ELR (cell line): Measurements from ENCODE around the gene NPEPL1.
A peak's percentile ranks its signal among the peaks of the same experiment; 100 is the strongest.

ENCODE experiments used
- DNase-seq: peaks from one replicate; pipeline ENCODE4 v3.0.0-alpha.2; 2015; ENCODE audit warnings: low read depth

The NPEPL1 gene

DNA sequence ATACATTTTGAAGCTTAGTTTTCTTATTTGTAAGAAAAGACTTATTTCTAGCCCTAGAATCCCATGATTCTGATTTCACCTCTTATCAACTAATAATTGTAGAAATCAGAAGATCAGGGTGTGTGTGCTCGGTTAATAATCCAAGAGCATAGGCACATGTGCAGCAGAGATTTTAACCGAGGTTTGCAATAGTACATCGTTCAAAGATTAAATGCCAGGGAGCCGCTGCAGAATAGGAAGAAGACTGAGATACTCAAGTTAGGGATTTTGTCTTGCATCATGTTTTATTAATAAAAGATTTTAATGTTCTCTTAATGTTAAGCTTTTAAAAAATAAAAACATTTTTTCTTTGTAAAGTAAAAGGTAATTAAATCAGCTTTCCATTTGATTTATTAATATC lies 34.6 kb upstream of the NPEPL1 start:
- no peak for DNase-seq

DNA sequence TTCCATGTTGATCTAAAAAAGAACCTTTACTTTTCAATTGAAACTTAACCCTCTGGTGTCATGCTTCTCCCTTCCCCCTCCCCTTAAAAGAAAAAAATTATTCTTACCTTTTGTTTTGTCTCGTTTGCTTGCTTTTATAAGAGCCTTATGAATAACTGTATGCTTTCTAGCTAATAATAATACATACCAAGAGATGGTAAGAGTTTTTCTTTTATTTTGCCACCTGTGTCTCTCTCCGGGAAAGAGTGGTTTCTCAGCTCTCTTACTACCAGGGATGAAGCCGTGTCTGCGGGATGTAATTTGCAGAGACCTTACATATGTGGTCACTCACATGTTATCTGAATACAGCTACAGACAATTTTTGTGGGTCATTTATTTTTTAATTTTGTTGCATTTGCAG lies 33.8 kb upstream of the NPEPL1 start:
- DNase-seq: no peak

DNA sequence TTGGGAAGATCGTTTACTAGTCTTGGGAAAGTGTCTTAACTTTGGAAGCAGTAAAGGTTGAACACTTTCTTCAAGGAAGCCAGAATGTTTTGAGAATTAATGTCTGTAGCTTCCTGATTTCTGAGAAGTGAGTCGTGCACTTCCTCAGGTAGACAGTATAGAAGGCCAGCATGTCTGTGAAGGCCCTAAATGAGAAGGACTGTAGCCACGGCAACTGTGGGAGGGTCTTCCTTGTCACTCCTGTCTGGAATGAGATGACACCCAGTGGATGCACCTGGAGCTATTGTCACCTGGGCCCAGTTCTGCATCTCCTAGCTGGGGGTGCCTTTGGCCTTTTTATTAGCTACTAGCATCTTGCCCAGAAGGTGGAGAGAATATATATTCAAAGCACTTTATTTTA lies 32.8 kb upstream of the NPEPL1 start:
- peak; percentile 24 for DNase-seq

DNA sequence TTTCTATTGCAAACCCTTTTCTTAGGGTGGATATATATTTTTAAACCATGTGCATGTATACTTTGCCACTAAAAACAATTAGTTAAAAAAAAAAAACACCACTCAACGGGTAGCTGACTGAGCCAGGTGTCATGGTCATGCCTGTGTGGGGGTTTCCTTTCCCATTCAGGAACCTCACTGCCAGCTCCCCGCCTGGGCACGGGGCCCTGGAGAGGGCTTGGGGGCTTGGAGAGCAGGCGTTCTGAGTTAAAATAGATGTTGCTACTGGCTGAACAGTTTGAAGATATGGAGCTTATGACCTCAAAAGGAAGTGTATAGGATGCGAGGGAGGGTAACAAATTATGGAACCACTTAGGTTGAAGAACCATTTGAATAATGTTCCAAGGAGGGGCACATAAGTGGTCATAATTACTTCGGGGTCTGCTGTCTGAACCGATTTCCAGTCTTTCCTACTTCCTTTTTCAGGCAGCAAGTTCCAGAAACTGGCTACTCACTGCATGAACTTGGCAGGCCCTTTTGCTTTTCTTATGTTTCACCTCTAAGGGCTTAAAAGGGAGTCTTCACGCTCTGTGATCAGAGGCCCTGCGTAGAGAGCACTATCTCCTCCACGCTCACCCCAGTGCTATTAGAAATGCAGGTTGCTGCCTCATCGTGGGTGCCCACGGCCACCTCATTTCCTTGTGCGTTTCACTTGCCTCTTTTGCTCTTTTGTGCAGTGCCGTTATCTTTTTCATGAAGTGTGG lies 31.6 kb upstream of the NPEPL1 start:
- DNase-seq: no peak

DNA sequence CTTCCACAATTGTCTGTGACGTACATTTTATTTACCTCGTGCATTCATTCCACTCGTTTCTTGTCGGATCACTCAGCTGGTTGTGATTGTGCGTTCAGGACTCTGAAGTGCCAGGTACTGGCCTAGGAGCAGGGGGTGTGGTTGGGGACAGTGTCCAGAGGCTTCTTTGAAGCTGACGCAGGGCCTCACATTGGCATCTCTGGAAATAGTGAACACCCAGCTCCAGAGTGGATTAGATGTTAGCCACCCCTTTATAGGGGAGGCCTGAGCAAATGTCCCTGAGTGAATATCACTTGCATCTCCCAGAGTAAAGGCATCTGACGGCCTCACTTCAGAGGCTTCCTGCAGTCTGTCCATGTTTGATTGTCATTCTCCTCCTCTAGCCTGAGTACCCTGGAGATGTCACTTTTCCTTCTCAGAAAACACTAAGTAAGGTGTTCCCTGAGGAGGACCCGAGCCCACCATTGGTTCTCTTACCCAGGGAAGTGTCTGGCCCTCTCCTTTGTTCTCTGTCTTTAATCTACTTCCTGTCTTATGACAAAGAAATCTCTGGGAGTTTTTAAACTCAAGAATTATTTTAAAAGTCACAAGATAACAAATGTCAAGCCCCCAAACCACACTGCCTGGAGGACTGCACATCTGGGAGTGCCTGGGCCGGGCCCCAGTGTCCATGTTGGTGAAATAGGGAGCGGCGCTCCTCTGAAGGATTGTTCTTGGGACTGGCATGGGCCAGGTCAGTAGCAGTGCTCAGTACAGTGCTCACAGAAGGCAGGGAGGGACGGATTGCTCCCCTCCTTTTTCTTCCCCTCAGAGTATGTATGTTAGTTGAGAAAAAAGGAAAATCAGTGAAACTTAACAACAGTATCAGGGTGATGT lies 30.8 kb upstream of the NPEPL1 start:
- no peak for DNase-seq

DNA sequence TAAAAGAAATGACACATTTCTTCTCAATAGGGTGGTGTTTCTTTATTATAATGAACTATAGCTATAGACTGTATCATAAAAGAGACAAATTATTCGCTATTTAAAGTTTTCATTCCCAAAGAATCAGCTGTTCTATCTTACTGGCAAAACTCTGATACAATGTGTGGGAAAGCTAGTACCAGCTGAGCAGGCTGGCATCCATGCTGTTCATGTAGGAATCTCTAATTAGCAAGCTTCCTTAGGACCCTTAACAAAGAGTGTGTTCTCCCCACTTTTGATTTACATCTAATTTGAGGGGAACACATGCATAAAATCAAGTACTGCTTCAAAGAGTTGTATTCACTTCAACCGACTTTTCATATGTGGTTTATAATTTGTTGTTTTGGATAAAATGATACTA lies 28.3 kb upstream of the NPEPL1 start:
- DNase-seq: no peak

DNA sequence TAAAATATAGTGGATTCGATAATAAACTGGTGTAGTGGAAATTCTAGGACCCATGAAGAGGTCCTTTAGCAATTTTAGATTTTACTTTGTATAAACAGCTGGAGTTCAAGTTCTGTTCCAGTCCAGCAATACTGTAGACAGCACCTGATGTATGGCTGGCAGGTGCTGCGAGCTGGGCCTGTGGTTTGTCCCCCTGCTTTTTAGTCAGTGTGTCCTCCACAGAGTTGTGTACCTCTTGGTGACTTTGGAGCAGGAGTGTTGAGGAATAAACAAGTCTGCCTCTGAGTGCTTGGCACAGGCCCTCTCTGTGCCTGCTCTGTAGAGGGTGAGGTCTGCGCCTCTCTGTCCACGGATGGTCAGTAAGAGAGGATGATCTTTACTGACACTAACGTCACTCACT lies 27.7 kb upstream of the NPEPL1 start:
- DNase-seq: no peak

DNA sequence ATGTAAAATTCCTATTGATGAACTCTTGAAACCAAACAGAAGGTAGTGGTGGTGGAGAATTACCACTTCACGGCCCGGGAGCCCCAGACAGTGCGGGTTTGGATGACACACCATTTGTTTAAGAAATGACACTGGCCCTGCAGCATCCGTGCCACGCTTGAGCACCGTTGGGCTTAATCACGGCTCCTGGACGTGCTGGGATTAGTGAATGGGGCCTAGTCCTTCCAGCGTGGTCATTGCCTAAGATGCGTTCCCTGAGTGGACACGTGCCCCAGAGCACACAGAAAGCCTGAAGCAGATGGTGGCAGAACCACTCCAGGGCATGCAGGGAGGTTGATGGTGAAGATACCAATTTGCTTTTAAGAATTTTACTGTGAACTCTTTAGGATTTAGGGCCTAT lies 27.0 kb upstream of the NPEPL1 start:
- DNase-seq: no peak

DNA sequence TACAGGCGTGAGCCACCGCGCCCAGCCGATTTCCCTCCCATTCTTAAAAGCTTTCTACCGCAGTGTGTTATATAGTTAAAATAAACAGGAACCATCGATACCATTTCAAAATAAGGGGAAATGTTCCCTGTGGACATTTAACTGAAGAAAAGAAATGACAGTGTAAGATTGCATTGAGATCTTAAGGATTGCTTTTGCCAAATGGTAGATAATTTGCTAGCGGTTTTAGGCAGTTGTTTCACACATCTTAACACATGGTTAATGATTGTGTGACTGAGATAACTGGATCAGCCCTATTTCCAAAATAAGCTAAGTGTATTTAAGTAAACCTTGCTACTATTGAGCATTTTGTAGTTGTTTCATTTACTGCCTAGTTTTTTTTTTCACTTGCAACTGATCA lies 25.9 kb upstream of the NPEPL1 start:
- DNase-seq: no peak

DNA sequence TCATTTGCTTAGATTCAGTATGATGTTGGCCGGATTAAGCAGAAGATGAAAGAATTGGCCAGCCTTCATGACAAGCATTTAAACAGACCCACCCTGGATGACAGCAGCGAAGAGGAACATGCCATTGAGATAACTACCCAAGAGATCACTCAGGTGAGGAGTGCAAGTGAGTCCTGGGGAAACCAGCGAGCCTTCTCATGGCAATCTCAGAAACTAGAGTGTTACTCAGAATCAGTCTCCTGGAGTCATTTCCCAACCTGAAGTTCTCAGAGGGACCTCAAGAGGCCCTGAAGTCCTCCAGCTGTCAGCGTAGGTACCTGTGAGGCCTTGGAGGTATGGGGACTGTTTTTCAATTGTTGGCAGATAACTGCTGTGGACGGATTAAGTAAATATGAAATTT lies 24.6 kb upstream of the NPEPL1 start:
- no peak for DNase-seq

DNA sequence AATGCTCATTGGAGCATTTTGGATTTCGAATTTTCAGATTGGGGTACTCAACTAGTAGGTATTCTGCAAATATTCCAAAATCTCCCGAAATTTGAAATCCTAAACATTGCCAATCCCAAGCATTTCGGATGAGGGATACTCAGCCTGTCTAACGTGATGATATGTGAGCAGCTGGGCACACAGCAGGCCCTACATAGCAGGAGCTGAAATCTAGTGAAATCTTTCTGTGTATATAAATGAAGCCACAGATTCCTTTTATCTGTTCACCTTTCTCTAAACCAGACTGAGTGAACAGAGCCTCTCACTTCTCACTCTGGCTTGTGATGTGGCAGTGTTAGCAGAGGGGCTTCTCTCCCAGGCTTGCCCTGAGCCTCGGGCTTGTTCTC lies 23.7 kb upstream of the NPEPL1 start:
- DNase-seq: no peak

DNA sequence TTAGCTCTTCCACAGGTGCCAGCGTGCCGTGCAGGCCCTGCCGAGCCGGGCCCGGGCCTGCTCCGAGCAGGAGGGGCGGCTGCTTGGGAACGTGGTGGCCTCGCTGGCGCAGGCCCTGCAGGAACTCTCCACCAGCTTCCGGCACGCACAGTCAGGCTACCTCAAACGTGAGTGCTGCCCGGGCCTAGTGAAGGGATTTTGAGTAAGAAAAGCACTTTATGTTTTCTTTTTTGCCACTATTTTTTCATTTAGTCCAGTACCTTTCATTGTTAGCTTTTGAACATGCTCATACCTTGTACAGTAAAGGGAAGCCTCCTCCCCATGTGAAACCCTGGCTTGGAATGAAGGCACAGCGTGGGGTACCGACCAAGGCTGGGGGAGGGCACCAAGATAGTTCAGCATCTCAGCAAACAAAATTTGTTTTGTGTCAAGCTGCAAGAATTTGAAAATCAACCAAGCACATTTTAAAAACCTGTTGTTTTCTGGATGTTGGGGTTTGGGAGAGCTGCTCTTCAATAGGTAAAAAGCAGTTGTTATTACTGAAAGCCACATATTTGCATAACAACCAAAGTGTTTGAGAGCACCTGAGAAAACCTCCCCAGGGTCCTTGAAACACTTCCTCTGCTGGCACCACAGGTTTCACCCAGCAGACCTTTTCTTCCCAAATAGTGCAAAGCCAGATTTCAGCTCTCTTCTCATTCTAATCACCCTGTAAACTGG lies 23.2 kb upstream of the NPEPL1 start:
- no peak for DNase-seq

DNA sequence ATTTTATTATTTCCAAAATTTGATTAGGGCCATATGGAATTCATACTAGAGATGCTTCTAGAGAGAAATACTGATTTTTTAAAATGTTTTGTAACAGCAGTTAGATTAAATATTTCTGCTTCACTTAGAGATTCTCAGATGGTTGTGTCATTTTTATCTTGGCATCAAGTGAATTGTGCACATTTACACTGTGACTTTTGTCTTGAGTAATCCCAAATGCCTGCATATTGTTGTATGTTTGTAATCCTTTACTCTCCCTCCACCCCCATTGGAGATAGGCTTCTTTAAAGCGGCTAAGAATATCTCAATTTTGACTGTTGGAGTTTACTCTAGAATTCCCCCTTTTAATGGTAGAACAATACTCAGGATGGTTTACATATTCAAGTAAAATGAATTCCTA lies 22.5 kb upstream of the NPEPL1 start:
- no peak for DNase-seq

DNA sequence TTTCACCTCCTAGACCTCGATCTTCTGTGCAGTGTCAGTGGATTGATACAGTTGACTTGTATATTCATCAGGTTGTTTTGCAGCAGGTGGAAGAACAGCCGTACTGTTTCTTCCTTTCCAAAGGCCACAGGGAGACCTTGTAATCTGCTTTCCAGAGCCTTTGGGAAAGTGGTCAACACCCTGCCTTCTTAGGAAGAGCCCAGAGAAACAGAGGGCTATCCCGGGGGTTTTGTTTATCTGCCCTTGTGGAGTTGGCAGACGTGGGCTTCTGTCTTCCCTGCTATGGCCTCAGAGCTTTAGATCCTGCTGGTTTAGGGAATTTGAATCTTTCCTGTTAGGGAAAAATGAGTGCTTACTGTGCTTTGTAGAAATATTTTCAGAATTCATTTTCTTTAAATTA lies 21.9 kb upstream of the NPEPL1 start:
- DNase-seq: no peak

DNA sequence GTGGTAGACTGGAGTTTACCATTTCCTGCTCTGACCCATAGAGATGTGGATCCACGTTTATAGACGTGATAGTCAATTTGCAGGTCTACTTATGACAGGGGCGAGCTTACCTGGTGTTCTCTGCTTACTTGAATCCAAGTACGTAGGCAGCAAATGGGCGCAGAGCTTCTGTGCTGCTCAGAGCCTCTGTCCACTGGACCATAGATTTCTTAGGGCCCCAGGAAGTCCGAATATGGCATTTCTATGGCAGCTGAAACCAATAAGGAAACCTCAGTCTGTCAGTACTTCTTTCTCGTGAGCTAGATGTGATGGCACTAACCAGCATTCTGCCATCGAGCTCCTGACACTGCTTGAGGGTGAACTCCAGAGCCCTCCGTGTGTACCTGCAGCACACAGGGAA lies 19.5 kb upstream of the NPEPL1 start:
- no peak for DNase-seq

DNA sequence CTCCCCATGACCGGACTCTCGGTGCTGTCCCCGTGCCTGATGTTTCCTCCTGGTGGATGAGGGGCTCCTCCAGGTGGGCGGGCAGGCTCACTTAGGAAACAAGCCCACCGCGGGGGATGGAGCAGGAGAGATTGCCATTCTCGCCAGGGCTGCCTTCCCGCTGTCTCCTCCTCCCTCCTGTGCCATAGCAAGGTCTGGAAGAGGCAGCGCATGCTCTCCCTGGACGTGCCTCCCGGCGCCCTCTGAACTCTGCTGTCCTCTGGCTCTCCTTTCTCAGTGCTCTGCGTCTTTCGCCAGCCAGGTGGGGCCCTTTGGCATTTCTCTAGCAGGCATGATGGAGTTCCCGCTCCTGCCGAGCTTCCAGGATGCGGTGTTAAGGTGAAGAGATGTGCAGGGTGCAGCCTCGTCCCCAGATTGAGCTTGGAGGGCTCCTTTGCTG lies 17.4 kb upstream of the NPEPL1 start:
- no peak for DNase-seq

DNA sequence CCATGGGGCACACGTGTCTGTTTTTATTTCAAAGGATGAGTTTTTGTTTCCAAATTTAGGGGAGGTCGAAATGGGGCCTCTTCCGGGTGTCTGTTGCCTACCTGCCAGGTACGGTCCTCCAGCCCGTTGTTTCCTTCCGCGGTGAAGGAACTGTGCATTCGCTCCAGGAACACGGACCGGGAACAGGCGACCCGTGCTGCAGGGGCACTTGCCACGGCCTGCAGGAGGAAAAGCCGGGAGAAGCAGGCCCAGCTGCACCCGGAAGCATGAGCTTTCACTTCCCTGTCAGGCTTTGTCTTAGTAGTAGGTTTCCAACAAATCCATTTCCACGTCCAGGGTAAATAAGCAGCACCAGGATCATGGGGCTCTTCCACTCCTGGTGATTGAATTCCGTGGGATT lies 17.0 kb upstream of the NPEPL1 start:
- DNase-seq: no peak

DNA sequence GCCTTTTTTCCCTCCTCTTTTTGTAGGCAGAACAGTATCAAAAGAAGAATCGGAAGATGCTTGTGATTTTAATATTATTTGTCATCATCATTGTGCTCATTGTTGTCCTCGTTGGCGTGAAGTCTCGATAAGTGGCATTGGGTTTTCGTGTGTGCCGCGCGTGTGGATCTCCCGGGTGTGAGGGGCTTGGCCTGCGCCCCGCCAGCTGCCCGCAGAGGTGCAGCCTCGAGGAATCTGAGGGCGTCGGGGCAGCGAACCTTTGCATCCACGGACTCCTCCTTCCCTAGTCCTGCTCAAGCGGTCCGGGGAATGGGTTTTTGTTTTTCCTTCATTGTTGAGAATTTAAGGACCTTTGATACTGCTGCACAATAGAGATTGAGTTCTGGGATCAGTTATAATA lies 16.4 kb upstream of the NPEPL1 start:
- DNase-seq: no peak

DNA sequence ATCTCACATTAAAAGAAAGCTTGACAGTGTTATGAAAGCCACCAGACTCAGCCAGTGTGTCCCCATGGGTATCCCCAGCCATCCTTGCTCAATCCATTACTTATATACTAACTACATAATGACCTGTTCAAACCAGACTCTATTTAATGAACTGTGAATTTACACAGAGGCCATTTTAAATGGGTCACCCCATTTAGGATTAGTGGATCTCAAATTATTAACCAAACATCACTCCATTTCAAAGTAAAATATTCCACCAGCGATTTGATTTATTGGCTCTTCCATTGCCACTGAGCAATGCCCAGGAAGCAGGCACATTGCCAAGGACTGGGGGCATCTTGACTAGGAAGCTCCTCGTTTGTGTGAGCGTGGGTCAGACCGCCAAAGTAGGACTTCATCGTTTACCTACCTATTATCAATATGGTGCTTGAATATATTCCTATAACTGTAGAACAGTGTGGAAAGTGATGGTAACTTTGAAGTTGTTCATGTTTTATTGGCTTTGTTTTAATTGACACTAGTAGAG lies 15.5 kb upstream of the NPEPL1 start:
- no peak for DNase-seq

DNA sequence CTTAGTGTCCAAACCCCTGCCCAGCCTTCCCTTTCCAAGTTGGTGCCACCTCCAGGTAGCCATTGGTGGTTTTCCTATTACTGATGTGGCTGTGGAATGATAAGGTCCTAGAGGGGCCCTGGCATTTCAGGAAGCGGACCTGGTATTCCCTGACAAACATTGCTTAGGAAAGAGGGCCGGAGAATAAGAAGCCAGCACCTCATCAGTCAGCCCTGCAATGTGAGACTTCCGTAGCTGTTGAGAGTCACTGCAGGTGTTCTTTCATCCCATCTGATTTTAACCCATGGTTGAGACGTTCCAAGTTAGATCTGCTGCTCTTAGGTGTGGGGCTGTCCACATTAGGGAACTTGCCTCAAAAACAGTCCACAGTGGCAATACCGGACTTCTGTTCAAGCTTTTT lies 14.8 kb upstream of the NPEPL1 start:
- no peak for DNase-seq

DNA sequence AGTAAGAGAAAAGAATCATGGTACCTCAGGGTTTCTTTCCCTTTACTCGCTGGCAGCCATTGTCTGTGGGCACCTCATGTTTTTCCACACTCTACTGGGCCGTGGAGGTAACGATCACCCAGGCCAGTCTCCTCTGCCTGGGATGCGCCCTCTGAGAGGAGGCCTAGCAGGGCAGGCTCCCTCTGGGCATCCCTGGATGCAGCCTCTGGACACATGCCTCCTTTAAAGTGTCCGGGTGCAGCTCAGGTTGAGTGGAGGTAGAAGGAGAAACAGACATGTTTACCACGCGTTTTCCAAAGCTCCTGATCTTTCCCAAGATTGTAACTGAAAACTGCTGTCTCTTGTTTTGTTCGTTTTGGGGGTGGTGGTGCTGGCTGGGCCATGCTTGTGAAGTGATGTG lies 13.8 kb upstream of the NPEPL1 start:
- no peak for DNase-seq

DNA sequence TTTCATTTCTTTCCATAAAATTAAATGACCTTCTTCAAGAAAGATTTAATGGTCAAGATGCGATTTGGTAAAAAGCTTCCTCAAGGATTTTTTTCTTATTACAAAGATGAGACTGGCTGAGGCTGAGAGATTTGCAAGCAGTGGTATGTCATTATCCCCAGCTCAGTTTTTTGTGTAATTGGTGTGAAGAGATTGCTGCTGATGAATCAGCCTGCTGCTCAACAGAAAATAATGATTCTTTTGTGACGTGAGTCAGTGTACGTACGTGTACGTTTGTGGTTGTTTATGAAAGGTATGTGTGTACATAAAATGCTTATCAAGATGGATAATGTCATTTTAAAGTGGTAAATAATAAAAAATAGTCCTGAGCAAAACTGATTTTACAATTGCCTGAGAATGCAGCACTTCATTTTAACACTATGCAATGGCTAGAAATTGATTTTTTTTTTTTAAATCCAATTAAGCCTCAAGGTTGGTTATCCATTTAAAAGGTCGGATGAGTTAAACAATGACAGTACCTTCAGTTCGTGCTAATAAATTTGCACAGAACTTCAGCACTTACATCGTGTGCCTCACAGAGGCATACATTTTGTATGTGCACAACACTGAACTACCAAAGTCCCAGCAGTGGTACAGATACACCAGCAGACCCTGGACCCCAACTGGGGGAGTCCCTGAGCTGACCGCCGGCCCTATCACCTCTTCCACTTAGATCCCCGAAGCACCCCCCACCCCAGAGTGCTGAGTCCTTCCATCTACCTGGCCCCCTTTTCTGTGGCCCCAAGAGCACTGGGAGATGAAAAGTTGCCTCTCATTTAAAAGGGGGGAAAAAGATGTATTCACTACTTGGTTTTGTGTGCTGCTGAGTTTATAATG lies 9.7 kb upstream of the NPEPL1 start:
- DNase-seq: peak; percentile 87
